ENCODE measurements around the gene MKI67.
"Not testable (repeated sequence)": the region's sequence is repeated elsewhere in the genome, so short reads cannot be mapped to it uniquely, and the experiment has no call there.

MKI67 gene

GRCh38 chr10:128125944-128126764, at the start of gene MKI67:
TSS of gene MKI67 (minus strand) at chr10:128126423. CDS start at chr10:128125667, 756 bp downstream.
- DNase-seq (ENCODE audit: low read depth, low spot score) = peak; percentile 42

GRCh38 chr10:128174581-128175559, 48.6 kb upstream of the MKI67 start:
- DNase-seq (ENCODE audit: low read depth, low spot score) = no peak

GRCh38 chr10:128173386-128173785, 47.2 kb upstream of the MKI67 start:
- no peak for DNase-seq (ENCODE audit: low read depth, low spot score)

GRCh38 chr10:128172756-128173155, 46.5 kb upstream of the MKI67 start:
- DNase-seq (ENCODE audit: low read depth, low spot score) = no peak

- no peak for DNase-seq (ENCODE audit: low read depth, low spot score)
These were observed 43.7 kb upstream of the MKI67 start for GRCh38 chr10:128169811-128170379.

GRCh38 chr10:128167926-128168520, 41.8 kb upstream of the MKI67 start:
- no peak for DNase-seq (ENCODE audit: low read depth, low spot score)

- not testable (repeated sequence) for DNase-seq (ENCODE audit: low read depth, low spot score)
These were observed 40.9 kb upstream of the MKI67 start for GRCh38 chr10:128167123-128167522.

GRCh38 chr10:128166151-128166550, 39.9 kb upstream of the MKI67 start:
- no peak for DNase-seq (ENCODE audit: low read depth, low spot score)

GRCh38 chr10:128165536-128165935, 39.3 kb upstream of the MKI67 start:
- DNase-seq (ENCODE audit: low read depth, low spot score) = no peak

- no peak for DNase-seq (ENCODE audit: low read depth, low spot score)
These were observed 37.5 kb upstream of the MKI67 start for GRCh38 chr10:128163701-128164100.

GRCh38 chr10:128161031-128161430, 34.8 kb upstream of the MKI67 start:
- no peak for DNase-seq (ENCODE audit: low read depth, low spot score)

GRCh38 chr10:128160297-128160711, 34.1 kb upstream of the MKI67 start:
- DNase-seq (ENCODE audit: low read depth, low spot score) = no peak

GRCh38 chr10:128158021-128158795, 32.0 kb upstream of the MKI67 start:
- DNase-seq (ENCODE audit: low read depth, low spot score) = no peak

- no peak for DNase-seq (ENCODE audit: low read depth, low spot score)
These were observed 31.0 kb upstream of the MKI67 start for GRCh38 chr10:128156999-128157755.

- no peak for DNase-seq (ENCODE audit: low read depth, low spot score)
These were observed 26.7 kb upstream of the MKI67 start for GRCh38 chr10:128152741-128153580.

- no peak for DNase-seq (ENCODE audit: low read depth, low spot score)
These were observed 24.8 kb upstream of the MKI67 start for GRCh38 chr10:128151031-128151430.

GRCh38 chr10:128150561-128150960, 24.3 kb upstream of the MKI67 start:
- no peak for DNase-seq (ENCODE audit: low read depth, low spot score)

- no peak for DNase-seq (ENCODE audit: low read depth, low spot score)
These were observed 23.8 kb upstream of the MKI67 start for GRCh38 chr10:128150045-128150493.

Measured in brain pericyte (primary cell).